HepG2 (cell line): Measurements from ENCODE around the gene PDE3B. TPM values are rescaled to one million over a fixed set of nuclear protein-coding genes. Genes with fewer than 3 reads are reported as not detected.

Experiments
- CBX1 ChIP-seq: IDR thresholded peaks from one replicate; pipeline ENCODE4 v1.6.1; 2016; ENCODE audit warnings: antibody characterized with exemption, low read depth
- EEA1 ChIP-seq: sonication (generic); formaldehyde crosslinking; IDR thresholded peaks from 2 replicates; pipeline ENCODE4 v1.5.1; 2020; ENCODE audit warnings: mild to moderate bottlenecking, missing genetic modification reagents, borderline replicate concordance
- EED ChIP-seq: sonication (generic); formaldehyde crosslinking; IDR thresholded peaks from 2 replicates; pipeline ENCODE4 v1.5.0; 2020; ENCODE audit warnings: mild to moderate bottlenecking, missing genetic modification reagents
- GPBP1L1 ChIP-seq: sonication (generic); formaldehyde crosslinking; IDR thresholded peaks from 2 replicates; pipeline ENCODE4 v1.5.0; 2020; ENCODE audit warnings: mild to moderate bottlenecking, missing genetic modification reagents
- KAT8 ChIP-seq: IDR thresholded peaks from 2 replicates; pipeline ENCODE4 v1.6.1; 2016; ENCODE audit warnings: missing genetic modification reagents, missing compliant biosample characterization
- NCOA1 ChIP-seq: sonication (generic); formaldehyde crosslinking; IDR thresholded peaks from 2 replicates; pipeline ENCODE4 v1.9.0; 2021; ENCODE audit warnings: missing genetic modification reagents
- NFIB ChIP-seq: sonication (generic); formaldehyde crosslinking; IDR thresholded peaks from 2 replicates; pipeline ENCODE4 v1.9.0; 2021; ENCODE audit warnings: missing genetic modification reagents, mild to moderate bottlenecking, borderline replicate concordance
- NFYC ChIP-seq: IDR thresholded peaks from 2 replicates; pipeline ENCODE4 v1.6.1; 2016; ENCODE audit warnings: missing genetic modification reagents, missing compliant biosample characterization
- NR2F6 ChIP-seq, 2 experiments: IDR thresholded peaks; 2 replicates each; pipeline ENCODE4 v1.6.1; 2016; ENCODE audit warnings: antibody characterized with exemption in 1 of 2, mild to moderate bottlenecking in 1 of 2
- POLR2A ChIP-seq, 2 experiments: IDR thresholded peaks; 2 replicates each; pipeline ENCODE4 v1.6.1; 2011; ENCODE audit warnings: low read depth in 2 of 2, low read length in 2 of 2, mild to moderate bottlenecking in 1 of 2, moderate library complexity in 1 of 2; ENCODE audit not compliant: insufficient read depth in 1 of 2
- PRMT3 ChIP-seq: sonication (generic); formaldehyde crosslinking; IDR thresholded peaks from 2 replicates; pipeline ENCODE4 v1.8.1; 2022; ENCODE audit warnings: low read depth, mild to moderate bottlenecking, moderate library complexity, missing genetic modification reagents, borderline replicate concordance
- RCOR2 ChIP-seq: IDR thresholded peaks from 2 replicates; pipeline ENCODE4 v1.6.1; 2016; ENCODE audit warnings: missing biosample characterization, missing genetic modification reagents
- RNF219 ChIP-seq: sonication (generic); formaldehyde crosslinking; IDR thresholded peaks from 2 replicates; pipeline ENCODE4 v1.5.0; 2020; ENCODE audit warnings: mild to moderate bottlenecking, missing genetic modification reagents
- SKI ChIP-seq: fragments of 450-650 bp; IDR thresholded peaks from one replicate; pipeline ENCODE4 v1.6.1; 2018; ENCODE audit warnings: mild to moderate bottlenecking; ENCODE audit not compliant: partially characterized antibody
- SMARCC2 ChIP-seq: fragments of 450-650 bp; IDR thresholded peaks from 2 replicates; pipeline ENCODE4 v1.6.1; 2017; ENCODE audit warnings: antibody characterized with exemption, mild to moderate bottlenecking
- SOX6 ChIP-seq, 2 experiments: fragments of 450-650 bp in 1 of 2; sonication (generic) in 1 of 2; formaldehyde crosslinking in 1 of 2; IDR thresholded peaks; 2 replicates each; pipeline versions ENCODE4 v1.4.0 to v1.6.1; 2017 to 2020; ENCODE audit warnings: antibody characterized with exemption in 1 of 2, mild to moderate bottlenecking in 1 of 2, missing genetic modification reagents in 1 of 2
- ZFAT ChIP-seq: sonication (generic); formaldehyde crosslinking; conservative IDR thresholded peaks from 2 replicates; pipeline ENCODE4 v1.8.1; 2023; ENCODE audit warnings: missing genetic modification reagents, inconsistent platforms
- ZFX ChIP-seq: sonication (generic); formaldehyde crosslinking; IDR thresholded peaks from 2 replicates; pipeline ENCODE4 v1.4.0; 2020; ENCODE audit warnings: mild to moderate bottlenecking, low read depth, missing genetic modification reagents, moderate library complexity
- ZNF264 ChIP-seq: sonication (generic); formaldehyde crosslinking; IDR thresholded peaks from 2 replicates; pipeline ENCODE4 v1.4.0; 2020; ENCODE audit warnings: missing genetic modification reagents
- ZNF790 ChIP-seq: sonication (generic); formaldehyde crosslinking; IDR thresholded peaks from 2 replicates; pipeline ENCODE4 v1.8.0; 2022; ENCODE audit warnings: missing genetic modification reagents, mild to moderate bottlenecking, borderline replicate concordance
- ZNF816 ChIP-seq: sonication (generic); formaldehyde crosslinking; IDR thresholded peaks from 2 replicates; pipeline ENCODE4 v1.8.0; 2022; ENCODE audit warnings: missing genetic modification reagents, mild to moderate bottlenecking, borderline replicate concordance
- ZNF850 ChIP-seq: sonication (generic); formaldehyde crosslinking; conservative IDR thresholded peaks from 2 replicates; pipeline ENCODE4 v1.9.0; 2021; ENCODE audit warnings: mild to moderate bottlenecking, missing genetic modification reagents
- ZNF883 ChIP-seq: sonication (generic); formaldehyde crosslinking; IDR thresholded peaks from 2 replicates; pipeline ENCODE4 v1.5.1; 2020; ENCODE audit warnings: mild to moderate bottlenecking, missing genetic modification reagents; ENCODE audit errors: not compliant biosample characterization
- polyA plus RNA-seq, 8 experiments: library from polyadenylated mRNA; depleted of rRNA in 3 of 8; stranded (reverse) in 7 of 8; unstranded in 1 of 8; fragments of >200 nt; fragmentation: Illumina TruSeq in 4 of 8; extraction: Trizol in 4 of 8; gene quantifications; 2 replicates each; pipeline versions ENCODE4 v1.2.1 to v1.2.3, GENCODE V29; 2011 to 2016; ENCODE audit warnings: low read depth in 4 of 8, missing spikeins in 1 of 8, mixed read lengths in 1 of 8; ENCODE audit not compliant: insufficient read depth in 1 of 8
- total RNA-seq, 5 experiments: library from RNA; depleted of rRNA; stranded (reverse); fragments of >200 nt; fragmentation: Illumina TruSeq; extraction: Trizol; gene quantifications; 2 replicates each; pipeline ENCODE4 v1.2.3, GENCODE V29; 2016; ENCODE audit warnings: low read depth in 1 of 5
- TF ChIP-seq, protein P1 (sequence below): sonication (generic); formaldehyde crosslinking; IDR thresholded peaks from 2 replicates; pipeline ENCODE4 v1.9.0; 2022; ENCODE audit warnings: missing genetic modification reagents, mild to moderate bottlenecking, borderline replicate concordance
- TF ChIP-seq, protein P2 (sequence below): IDR thresholded peaks from 2 replicates; pipeline ENCODE4 v1.6.1; 2016; ENCODE audit warnings: mild to moderate bottlenecking, missing biosample characterization, missing genetic modification reagents

The PDE3B gene
- total and polyA plus RNA-seq, 2 of the 13 experiments (the other 11 are each of a cell fraction or from before 2014, with no cell fraction given) = 14.1 to 26.5 TPM

DNA sequence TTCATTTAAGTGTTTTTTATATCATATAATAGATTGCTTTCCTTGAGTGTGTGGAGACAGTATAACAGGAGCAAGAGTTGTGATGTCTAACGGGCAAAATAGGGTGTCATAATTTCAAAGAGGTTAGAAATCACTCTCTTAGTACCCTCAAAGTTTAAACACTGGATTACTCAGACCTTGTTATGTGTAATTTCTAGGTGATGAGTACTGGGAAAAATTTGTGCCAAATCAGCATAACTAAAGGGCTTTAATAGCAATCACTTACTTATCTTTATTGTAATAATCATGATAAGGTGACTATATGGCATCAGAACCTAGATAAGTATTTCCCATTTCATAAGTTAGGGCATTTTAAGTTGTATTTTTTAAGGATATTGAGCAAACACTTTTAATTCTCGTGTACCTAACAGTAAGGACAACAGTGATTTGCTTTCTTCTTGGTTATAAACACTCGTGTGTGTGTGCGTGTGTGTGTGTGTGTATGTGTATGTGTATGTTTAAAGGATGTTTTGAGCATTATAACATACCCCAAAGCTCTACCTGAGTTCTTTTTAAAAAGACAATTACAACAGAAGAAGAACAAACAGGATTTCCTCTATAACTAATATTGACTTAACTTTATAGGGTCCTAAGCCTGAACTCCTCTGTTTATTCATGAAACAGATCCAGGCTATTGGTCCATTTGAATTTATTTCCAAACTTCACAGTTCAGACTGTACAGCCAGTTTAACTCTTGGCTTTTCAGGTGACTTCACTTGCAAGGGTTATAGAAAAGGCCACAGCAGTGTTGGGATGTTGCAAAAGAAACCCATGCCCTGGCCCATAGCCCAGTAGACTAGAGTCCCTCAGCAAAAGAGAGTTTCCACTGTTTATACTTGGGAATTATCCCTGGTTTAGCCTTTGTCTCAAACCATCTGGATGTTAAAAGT lies 23.7 kb upstream of the PDE3B start (continued):
- TF ChIP-seq ZNF264 (CRISPR knock-in tag) (no peak), ZNF816 (CRISPR knock-in tag) (no peak; the same call in 1 of the 2 replicates), CBX1 (no peak), PRMT3 (CRISPR knock-in tag) (no peak), NR2F6 (IDR thresholded peaks at IDR 0.05) (peak; percentile 77), NR2F6 (CRISPR knock-in tag; IDR thresholded peaks at IDR 0.05) (peak; percentile 67), POLR2A (IDR thresholded peaks at IDR 0.05; ENCODE audit: insufficient read depth in 1 of 2, low read depth in 2 of 2, low read length in 2 of 2) (no peak), KAT8 (CRISPR knock-in tag) (no peak), SOX6 (IDR thresholded peaks at IDR 0.05) (no peak), SOX6 (CRISPR knock-in tag; IDR thresholded peaks at IDR 0.05) (peak; percentile 92), ZNF850 (no peak), ZFX (CRISPR knock-in tag) (peak; percentile 30; the same call in 1 of the 2 replicates), ZNF883 (CRISPR knock-in tag) (no peak), RNF219 (CRISPR knock-in tag) (no peak), ZNF790 (no peak), EEA1 (CRISPR knock-in tag) (no peak), NFIB (CRISPR knock-in tag) (no peak), ZFAT (CRISPR knock-in tag) (no peak), RCOR2 (peak; percentile 85), SKI (peak; percentile 65), GPBP1L1 (no peak), NCOA1 (no peak), NFYC (CRISPR knock-in tag) (peak; percentile 79), SMARCC2 (no peak), EED (CRISPR knock-in tag) (no peak)
- TF ChIP-seq, protein P1, sequence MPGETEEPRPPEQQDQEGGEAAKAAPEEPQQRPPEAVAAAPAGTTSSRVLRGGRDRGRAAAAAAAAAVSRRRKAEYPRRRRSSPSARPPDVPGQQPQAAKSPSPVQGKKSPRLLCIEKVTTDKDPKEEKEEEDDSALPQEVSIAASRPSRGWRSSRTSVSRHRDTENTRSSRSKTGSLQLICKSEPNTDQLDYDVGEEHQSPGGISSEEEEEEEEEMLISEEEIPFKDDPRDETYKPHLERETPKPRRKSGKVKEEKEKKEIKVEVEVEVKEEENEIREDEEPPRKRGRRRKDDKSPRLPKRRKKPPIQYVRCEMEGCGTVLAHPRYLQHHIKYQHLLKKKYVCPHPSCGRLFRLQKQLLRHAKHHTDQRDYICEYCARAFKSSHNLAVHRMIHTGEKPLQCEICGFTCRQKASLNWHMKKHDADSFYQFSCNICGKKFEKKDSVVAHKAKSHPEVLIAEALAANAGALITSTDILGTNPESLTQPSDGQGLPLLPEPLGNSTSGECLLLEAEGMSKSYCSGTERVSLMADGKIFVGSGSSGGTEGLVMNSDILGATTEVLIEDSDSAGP (CRISPR knock-in tag) = no peak
- TF ChIP-seq, protein P2, sequence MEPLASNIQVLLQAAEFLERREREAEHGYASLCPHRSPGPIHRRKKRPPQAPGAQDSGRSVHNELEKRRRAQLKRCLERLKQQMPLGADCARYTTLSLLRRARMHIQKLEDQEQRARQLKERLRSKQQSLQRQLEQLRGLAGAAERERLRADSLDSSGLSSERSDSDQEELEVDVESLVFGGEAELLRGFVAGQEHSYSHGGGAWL = no peak
